NCI-H128 (cell line): Measurements from ENCODE around the gene SOX6.
"Not testable (repeated sequence)": the region's sequence is repeated elsewhere in the genome, so short reads cannot be mapped to it uniquely, and the experiment has no call there.

Experiments used
- DNase-seq: peaks from one replicate; lab custom pipeline; 2025; ENCODE audit not compliant: unreplicated experiment; lab: John Stamatoyannopoulos, UW

Gene SOX6

GRCh38 chr11:16356057-16356760 is at the start of gene SOX6:
Gene SOX6, minus strand, starts transcription at chr11:16356546. Its CDS starts 15,298 bp downstream, at chr11:16341248.
- no peak for DNase-seq

GRCh38 chr11:16404781-16405285 is 48.5 kb upstream of the SOX6 start:
- no peak for DNase-seq

GRCh38 chr11:16403851-16404250 is 47.5 kb upstream of the SOX6 start:
- no peak for DNase-seq

GRCh38 chr11:16403448-16403803 is 47.1 kb upstream of the SOX6 start:
- DNase-seq = no peak

- DNase-seq = no peak
Observed at GRCh38 chr11:16402654-16403447, 46.5 kb upstream of the SOX6 start.

GRCh38 chr11:16397390-16397789 is 41.0 kb upstream of the SOX6 start:
- DNase-seq = no peak

GRCh38 chr11:16395601-16396000 is 39.3 kb upstream of the SOX6 start:
- no peak for DNase-seq

- no peak for DNase-seq
Observed at GRCh38 chr11:16394947-16395346, 38.6 kb upstream of the SOX6 start.

GRCh38 chr11:16393340-16393739 is 37.0 kb upstream of the SOX6 start:
- DNase-seq = no peak

GRCh38 chr11:16392616-16393015 is 36.3 kb upstream of the SOX6 start:
- DNase-seq = no peak

- not testable (repeated sequence) for DNase-seq
Observed at GRCh38 chr11:16390826-16391225, 34.5 kb upstream of the SOX6 start.

GRCh38 chr11:16385099-16385498 is 28.8 kb upstream of the SOX6 start:
- no peak for DNase-seq

GRCh38 chr11:16382638-16383380 is 26.5 kb upstream of the SOX6 start:
- DNase-seq = no peak

GRCh38 chr11:16382186-16382585 is 25.8 kb upstream of the SOX6 start:
- DNase-seq = no peak

- DNase-seq = no peak
Observed at GRCh38 chr11:16380941-16381568, 24.7 kb upstream of the SOX6 start.

GRCh38 chr11:16378906-16379305 is 22.6 kb upstream of the SOX6 start:
- DNase-seq = no peak

- DNase-seq = no peak
Observed at GRCh38 chr11:16377746-16378145, 21.4 kb upstream of the SOX6 start.

GRCh38 chr11:16375664-16376063 is 19.3 kb upstream of the SOX6 start:
- not testable (repeated sequence) for DNase-seq

- DNase-seq = no peak
Observed at GRCh38 chr11:16373768-16374167, 17.4 kb upstream of the SOX6 start.

GRCh38 chr11:16372355-16372754 is 16.0 kb upstream of the SOX6 start:
- DNase-seq = no peak

GRCh38 chr11:16367252-16367651 is 10.9 kb upstream of the SOX6 start:
- DNase-seq = no peak
